ENCODE data around the gene PI4KA. TPM values are rescaled to one million over a fixed set of nuclear protein-coding genes. Genes with fewer than 3 reads are reported as not detected.
"Not testable (repeated sequence)": the region's sequence is repeated elsewhere in the genome, so short reads cannot be mapped to it uniquely, and the experiment has no call there.

PI4KA gene
- total and polyA plus RNA-seq, 8 donors, result 22.7 to 174 (median 55.4) TPM

GRCh38 chr22:20697481-20698113, 161.0 kb downstream of the PI4KA start:
- H3K27ac ChIP-seq, result peak overlapping the region in 1 of 5 donors; percentile 73
- peak in 4 of 7 experiments; percentile 9 to 82 (median 74) for TF ChIP-seq CTCF (IDR thresholded peaks at IDR 0.05)
- peak overlapping the region in 1 of 4 donors; percentile 9 for H3K4me3 ChIP-seq
- not testable (repeated sequence) for H3K27me3 ChIP-seq, H3K36me3 ChIP-seq, H3K9me3 ChIP-seq, H3K4me1 ChIP-seq
- peak; percentile 87 to 93 for DNase-seq
- intact Hi-C loops (cut with DNase I; ENCODE audit: low total_unique reads), result loop anchor here (10.0 kb wide), 1 partner anchor 93 kb away; no protein-coding TSS in a partner anchor
- WGBS, 5 donors, result 3 to 34% (median 24%) methylated on average over 4 to 15 of the region's 17 CpGs

GRCh38 chr22:20696056-20696455, 162.6 kb downstream of the PI4KA start:
- H3K36me3 ChIP-seq, DNase-seq, H3K27ac ChIP-seq, H3K4me3 ChIP-seq, H3K4me1 ChIP-seq, H3K9me3 ChIP-seq, H3K27me3 ChIP-seq: not testable (repeated sequence)
- intact Hi-C loops (cut with DNase I; ENCODE audit: low total_unique reads), result loop anchor here (10.0 kb wide), 1 partner anchor 91 kb away; no protein-coding TSS in a partner anchor
- WGBS, 5 donors, result 80 to 90% (median 82%) methylated on average over 1 to 3 of the region's 4 CpGs

GRCh38 chr22:20695205-20695604, 163.4 kb downstream of the PI4KA start:
- intact Hi-C loops (cut with DNase I; ENCODE audit: low total_unique reads), result loop anchor here (10.0 kb wide), 1 partner anchor 90 kb away; no protein-coding TSS in a partner anchor
- H3K9me3 ChIP-seq, H3K4me1 ChIP-seq, H3K27me3 ChIP-seq, H3K27ac ChIP-seq, DNase-seq, H3K4me3 ChIP-seq, H3K36me3 ChIP-seq: not testable (repeated sequence)
- 75 to 100% (median 78%) methylated on average over 2 to 11 of the region's 12 CpGs for WGBS, 5 donors

DNA sequence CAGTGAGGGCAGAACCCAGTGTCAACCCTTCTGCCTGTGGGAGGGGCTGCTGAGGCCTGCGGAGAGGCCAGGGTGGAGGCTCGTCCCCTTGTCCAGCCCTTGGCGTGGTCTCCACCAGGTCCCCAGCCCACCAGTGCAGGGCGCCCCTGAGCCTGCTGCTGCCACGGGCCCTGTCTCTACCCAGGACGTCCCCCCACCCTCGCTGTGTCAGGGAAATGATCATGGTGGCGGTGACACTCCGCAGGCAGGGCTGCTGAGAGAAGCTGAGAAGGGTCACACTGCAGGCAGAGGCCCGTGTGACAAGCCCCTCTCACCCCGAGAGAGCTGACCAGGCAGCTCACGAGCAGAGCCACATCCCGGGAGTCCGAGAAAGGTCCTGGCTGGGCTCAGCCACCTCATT, 164.4 kb downstream of the PI4KA start:
- not testable (repeated sequence) for DNase-seq, H3K36me3 ChIP-seq, H3K9me3 ChIP-seq, H3K27me3 ChIP-seq, H3K4me1 ChIP-seq, H3K27ac ChIP-seq, H3K4me3 ChIP-seq
- intact Hi-C loops (cut with DNase I; ENCODE audit: low total_unique reads), result loop anchor here (10.0 kb wide), 1 partner anchor 89 kb away; no protein-coding TSS in a partner anchor
- 86 to 91% (median 89%) methylated on average over 6 of the region's 14 CpGs; no CpG with 5 or more reads in 2 of the 5 donors for WGBS, 5 donors

DNA sequence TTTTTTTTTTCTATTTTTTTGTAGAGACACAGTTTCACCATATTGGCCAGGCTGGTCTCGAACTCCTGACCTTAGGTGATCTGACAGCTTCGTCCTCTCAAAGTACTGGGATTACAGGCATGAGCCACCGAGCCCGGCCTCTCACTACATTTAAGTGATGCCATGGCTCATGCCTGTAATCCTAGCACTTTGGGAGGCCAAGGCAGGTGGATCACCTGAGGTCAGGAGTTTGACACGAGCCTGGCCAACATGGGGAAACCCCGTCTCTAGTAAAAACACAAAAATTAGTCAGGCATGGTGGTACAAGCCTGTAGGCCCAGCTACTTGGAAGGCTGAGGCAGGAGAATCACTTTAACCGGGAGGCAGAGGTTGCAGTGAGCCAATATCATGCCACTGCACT, 165.7 kb downstream of the PI4KA start:
- intact Hi-C loops (cut with DNase I; ENCODE audit: low total_unique reads), result loop anchor here (10.0 kb wide), 1 partner anchor 88 kb away; no protein-coding TSS in a partner anchor
- not testable (repeated sequence) for H3K9me3 ChIP-seq, H3K4me3 ChIP-seq, H3K4me1 ChIP-seq, H3K27ac ChIP-seq, H3K27me3 ChIP-seq, H3K36me3 ChIP-seq, DNase-seq
- WGBS, 5 donors, result 81 to 99% (median 83%) methylated on average over 6 to 7 of the region's 7 CpGs

DNA sequence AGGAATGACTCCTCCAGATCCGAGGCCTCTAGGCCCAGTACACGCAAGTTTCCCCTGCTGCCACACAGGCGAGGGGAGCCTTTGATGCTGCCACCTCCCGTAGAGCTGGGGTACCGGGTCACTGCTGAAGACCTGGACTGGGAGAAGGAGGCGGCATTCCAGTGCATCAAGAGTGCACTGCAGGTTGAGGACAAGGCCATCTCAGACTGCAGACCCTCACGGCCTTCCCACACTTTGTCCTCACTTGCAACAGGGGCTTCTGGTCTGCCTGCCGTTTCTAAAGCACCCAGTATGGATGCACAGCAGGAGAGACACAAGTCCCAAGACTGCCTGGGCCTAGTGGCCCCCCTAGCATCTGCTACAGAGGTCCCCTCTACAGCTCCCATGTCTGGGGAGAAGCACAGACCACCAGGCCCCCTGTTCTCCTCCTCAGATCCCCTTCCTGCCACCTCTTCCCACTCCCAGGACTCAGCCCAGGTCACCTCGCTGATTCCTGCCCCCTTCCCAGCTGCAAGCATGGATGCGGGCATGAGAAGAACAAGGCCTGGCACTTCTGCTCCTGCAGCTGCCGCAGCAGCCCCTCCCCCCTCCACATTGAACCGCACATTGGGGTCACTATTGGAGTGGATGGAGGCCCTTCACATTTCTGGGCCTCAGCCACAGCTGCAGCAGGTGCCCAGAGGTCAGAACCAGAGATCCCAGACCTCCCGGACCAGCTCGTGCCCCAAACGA, 167.9 kb downstream of the PI4KA start:
- intact Hi-C loops (cut with DNase I; ENCODE audit: low total_unique reads), result loop anchor here (10.0 kb wide), 1 partner anchor 86 kb away; no protein-coding TSS in a partner anchor
- H3K4me1 ChIP-seq, H3K27ac ChIP-seq, DNase-seq, H3K27me3 ChIP-seq, H3K4me3 ChIP-seq, H3K36me3 ChIP-seq, H3K9me3 ChIP-seq: not testable (repeated sequence)
- WGBS, 5 donors, result 90 to 94% (median 93%) methylated on average over 14 to 15 of the region's 15 CpGs

GRCh38 chr22:20687356-20688172, 171.0 kb downstream of the PI4KA start:
- DNase-seq; H3K4me3 ChIP-seq; H3K27me3 ChIP-seq; H3K4me1 ChIP-seq; H3K36me3 ChIP-seq; H3K27ac ChIP-seq; intact Hi-C loops (cut with DNase I; ENCODE audit: low total_unique reads); H3K9me3 ChIP-seq: not testable (repeated sequence)
- 93 to 96% (median 95%) methylated on average over 25 to 29 of the region's 29 CpGs for WGBS, 5 donors

GRCh38 chr22:20685764-20686163, 172.8 kb downstream of the PI4KA start:
- H3K4me3 ChIP-seq; H3K9me3 ChIP-seq; H3K36me3 ChIP-seq; intact Hi-C loops (cut with DNase I; ENCODE audit: low total_unique reads); H3K4me1 ChIP-seq; H3K27ac ChIP-seq; DNase-seq; H3K27me3 ChIP-seq: not testable (repeated sequence)
- WGBS, 5 donors, result 84 to 96% (median 92%) methylated on average over 11 of the region's 11 CpGs

DNA sequence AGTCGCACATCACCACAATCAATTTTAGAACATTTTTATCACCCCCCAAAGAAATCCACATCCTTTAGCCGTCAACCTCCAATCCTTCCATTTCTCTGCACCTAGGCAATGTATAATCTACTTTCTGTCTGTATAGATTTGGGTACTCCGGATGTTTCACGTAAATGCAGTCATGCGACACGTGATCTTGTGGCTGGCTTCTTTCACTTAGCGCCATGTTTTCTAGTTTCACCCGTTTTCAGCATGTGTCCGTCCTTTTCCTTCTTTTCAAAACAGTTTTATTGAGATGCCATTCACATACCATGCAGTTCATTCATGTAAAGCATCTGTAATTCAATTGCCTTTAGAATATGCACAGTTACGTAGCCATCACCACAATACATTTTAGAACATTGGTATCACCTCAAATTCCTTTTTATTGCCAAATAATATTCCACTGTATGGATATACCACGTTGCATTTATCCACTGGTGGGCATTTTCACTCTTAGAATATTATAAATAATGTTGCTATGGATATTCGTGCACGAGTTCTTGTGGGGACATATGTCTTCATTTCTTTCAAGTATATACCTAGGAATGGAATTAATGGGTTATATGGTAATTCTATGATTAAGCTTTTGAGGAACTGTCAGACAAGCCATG, 179.7 kb downstream of the PI4KA start:
- H3K4me3 ChIP-seq; H3K27ac ChIP-seq; intact Hi-C loops (cut with DNase I; ENCODE audit: low total_unique reads); H3K4me1 ChIP-seq; H3K9me3 ChIP-seq; H3K36me3 ChIP-seq; H3K27me3 ChIP-seq; DNase-seq: not testable (repeated sequence)
- 91 to 96% (median 92%) methylated on average over 12 to 13 of the region's 13 CpGs for WGBS, 5 donors

Measured in stomach (tissue), 9 donors.